Spinal cord (tissue), 4 donors: ENCODE results near the gene COG4. TPM values are rescaled to one million over a fixed set of nuclear protein-coding genes. Genes with fewer than 3 reads are reported as not detected.

ENCODE experiments used
- polyA plus RNA-seq, 2 donors: library from polyadenylated mRNA; unstranded; fragments of 120-200 nt; gene quantifications; one replicate each; pipeline ENCODE4 v1.2.1, GENCODE V29; 2013; ENCODE audit not compliant: insufficient read length in 2 of 2
- small RNA-seq: library from RNA; depleted of rRNA; stranded (forward); fragments of <200 nt; gene quantifications from one replicate; pipeline ENCODE3, GENCODE V24; 2014; ENCODE audit warnings: low replicate concordance
- total RNA-seq, 2 donors: library from RNA; depleted of rRNA in 1 of 2; stranded (reverse); fragments of 120-200 nt in 1 of 2; fragments of >200 nt in 1 of 2; gene quantifications; one replicate each; pipeline versions ENCODE4 v1.2.3 to v1.2.4, GENCODE V29; 2013 to 2014

Gene COG4
- total and polyA plus RNA-seq, 4 donors, result 34.6 to 76.1 (median 69.3) TPM

Small RNA genes lying within 50 kb of the gene (small RNA-seq; reads per million reads assigned to genes)
- gene RNU6-23P (0.12 reads per million), gene RPS27P26 (not detected), gene SNORD111 (103 reads per million, percentile 98 among the genes with 10 or more reads in this experiment), gene SNORD111B (86.9 reads per million, percentile 98 among the genes with 10 or more reads in this experiment)

Other genes with a start within 250 kb of the COG4 start
- 100 to 1,000 TPM in 1 of 2 donors, 10 to 100 TPM in 1; 75.9 to 100 TPM for gene AARS1, start 234.0 kb downstream of the COG4 start, total RNA-seq
- gene AARS1, start 234.0 kb downstream of the COG4 start, polyA plus RNA-seq, result 100 to 1,000 TPM; 103 to 109 TPM
- gene DDX19B, start 224.4 kb downstream of the COG4 start, total RNA-seq, result 10 to 100 TPM; 19.6 to 30.1 TPM
- 10 to 100 TPM; 32.1 to 34.4 TPM for gene DDX19B, start 224.4 kb downstream of the COG4 start, polyA plus RNA-seq
- 10 to 100 TPM; 40.4 to 56.7 TPM for gene DDX19A, start 176.7 kb downstream of the COG4 start, total RNA-seq
- 10 to 100 TPM; 42.0 to 58.3 TPM for gene DDX19A, start 176.7 kb downstream of the COG4 start, polyA plus RNA-seq
- gene ST3GAL2, start 84.5 kb downstream of the COG4 start, total RNA-seq, result 10 to 100 TPM; 25.3 to 28.1 TPM
- 10 to 100 TPM; 31.8 to 33.7 TPM for gene ST3GAL2, start 84.5 kb downstream of the COG4 start, polyA plus RNA-seq
- gene FCSK, start 69.0 kb downstream of the COG4 start, total RNA-seq, result 10 to 100 TPM in 1 of 2 donors, 1 to 10 TPM in 1; 7.3 to 15.9 TPM
- gene FCSK, start 69.0 kb downstream of the COG4 start, polyA plus RNA-seq, result 10 to 100 TPM; 15.5 to 20.4 TPM
- gene SF3B3, start 262 bp upstream of the COG4 start, total RNA-seq, result 100 to 1,000 TPM; 111 to 172 TPM
- 100 to 1,000 TPM; 251 to 291 TPM for gene SF3B3, start 262 bp upstream of the COG4 start, polyA plus RNA-seq
- gene IL34, start 123.0 kb upstream of the COG4 start, total RNA-seq, result 10 to 100 TPM in 1 of 2 donors, 1 to 10 TPM in 1; 9.8 to 13.4 TPM
- 1 to 10 TPM; 4.0 to 5.5 TPM for gene IL34, start 123.0 kb upstream of the COG4 start, polyA plus RNA-seq
- 10 to 100 TPM; 33.8 to 41.8 TPM for gene MTSS2, start 162.5 kb upstream of the COG4 start, total RNA-seq
- 100 to 1,000 TPM; 296 to 345 TPM for gene MTSS2, start 162.5 kb upstream of the COG4 start, polyA plus RNA-seq